HepG2 (cell line): Measurements from ENCODE around the gene ZNF37A. TPM values are rescaled to one million over a fixed set of nuclear protein-coding genes. Genes with fewer than 3 reads are reported as not detected.

Experiments
- ATAC-seq: fragments of 200-7000 bp; cut with Tn5 transposase; 3 replicates; pipeline ENCODE4 v1.9.1; 2020; ENCODE audit warnings: mild to moderate bottlenecking, moderate library complexity
- BruUV-seq: library from RNA; stranded (reverse); fragments of 400-500 nt; replicated peaks from 2 replicates; lab custom pipeline; 2021; lab: Mats Ljungman, UMichigan
- CTCF ChIA-PET: fragments of 300-600 bp; formaldehyde crosslinking; extraction: SDS; loops from one replicate; lab custom pipeline; 2021; ENCODE audit warnings: low total read pairs, inconsistent platforms, low intra/inter-chr PET ratio; lab: Yijun Ruan, JAX
- POLR2A ChIA-PET: fragments of 350-600 bp; sonication (Branson Sonifier 250); formaldehyde crosslinking; loops from one replicate; lab custom pipeline; 2020; ENCODE audit warnings: antibody characterized with exemption, inconsistent platforms; lab: Yijun Ruan, JAX
- DNase-seq: peaks from one replicate; pipeline ENCODE4 v3.0.0-alpha.2; 2015; ENCODE audit warnings: low spot score
- FAIRE-seq: peaks from 3 replicates; lab custom pipeline; 2011; peaks lifted over from hg19 to GRCh38; lab: Jason Lieb, UNC
- H2AFZ ChIP-seq: one replicate; pipeline ENCODE4 v1.6.1; 2011; ENCODE audit warnings: low read length, inconsistent platforms
- H3K27ac ChIP-seq: fragments of 300-600 bp; 3 replicates; pipeline ENCODE4 v1.8.0; 2011; ENCODE audit warnings: mixed run types, mild to moderate bottlenecking, mixed read lengths, low read length, inconsistent platforms; ENCODE audit not compliant: insufficient read depth; ENCODE audit errors: extremely low read length
- H3K27me3 ChIP-seq, 2 experiments: fragments of 200-600 bp in 1 of 2; 2 replicates in 1 of 2; 3 replicates in 1 of 2; pipeline versions ENCODE4 v1.6.0 to v1.8.0; 2011; ENCODE audit warnings: low read length in 2 of 2, mild to moderate bottlenecking in 2 of 2, moderate library complexity in 2 of 2, inconsistent platforms in 1 of 2; ENCODE audit not compliant: insufficient read depth in 2 of 2, control insufficient read depth in 1 of 2
- H3K36me3 ChIP-seq, 2 experiments: fragments of 200-600 bp in 1 of 2; replicated peaks in 1 of 2; 2 replicates in 1 of 2; 3 replicates in 1 of 2; pipeline versions ENCODE4 v1.5.1 to v1.8.0; 2011; ENCODE audit warnings: low read length in 2 of 2, inconsistent platforms in 1 of 2; ENCODE audit not compliant: insufficient read depth in 2 of 2, control insufficient read depth in 1 of 2
- H3K4me1 ChIP-seq: 2 replicates; pipeline ENCODE4 v1.5.1; 2012; ENCODE audit warnings: low read length, inconsistent platforms; ENCODE audit not compliant: insufficient read depth
- H3K4me2 ChIP-seq: 2 replicates; pipeline ENCODE4 v1.6.0; 2011; ENCODE audit warnings: low read depth, low read length, inconsistent platforms
- H3K4me3 ChIP-seq, 3 experiments: fragments of 200-600 bp in 1 of 3; sonication (generic), shearing (Covaris generic) in 1 of 3; replicated peaks in 1 of 3; 2 replicates each; pipeline ENCODE4 v1.5.1; 2011 to 2016; ENCODE audit warnings: low read length in 3 of 3, inconsistent platforms in 2 of 3, low read depth in 2 of 3, mild to moderate bottlenecking in 2 of 3, control low read depth in 1 of 3, mixed read lengths in 1 of 3; ENCODE audit not compliant: insufficient read depth in 1 of 3
- H3K79me2 ChIP-seq: one replicate; pipeline ENCODE4 v1.6.1; 2011; ENCODE audit warnings: low read length, inconsistent platforms; ENCODE audit not compliant: insufficient read depth
- H3K9ac ChIP-seq: 2 replicates; pipeline ENCODE4 v1.6.0; 2011; ENCODE audit warnings: mild to moderate bottlenecking, low read depth, low read length, inconsistent platforms; ENCODE audit not compliant: insufficient read depth
- H3K9me3 ChIP-seq: 2 replicates; pipeline ENCODE4 v1.5.1; 2012; ENCODE audit warnings: mild to moderate bottlenecking, low read length
- H4K20me1 ChIP-seq: 2 replicates; pipeline ENCODE4 v1.6.0; 2011; ENCODE audit warnings: inconsistent platforms, mild to moderate bottlenecking, low read length, moderate library complexity; ENCODE audit not compliant: insufficient read depth
- CBFB ChIP-seq: sonication (generic); formaldehyde crosslinking; IDR thresholded peaks from 2 replicates; pipeline ENCODE4 v1.4.0; 2020; ENCODE audit warnings: missing genetic modification reagents
- CBX2 ChIP-seq, 2 experiments: fragments of 200-600 bp in 1 of 2; sonication (generic); formaldehyde crosslinking in 1 of 2; IDR thresholded peaks; 2 replicates each; pipeline versions ENCODE4 v1.7.0 to v1.8.1; 2018 to 2022; ENCODE audit warnings: low read depth in 2 of 2, low read length in 1 of 2, mild to moderate bottlenecking in 1 of 2, missing genetic modification reagents in 1 of 2
- CEBPB ChIP-seq: IDR thresholded peaks from 2 replicates; pipeline ENCODE4 v1.6.1; 2011; ENCODE audit warnings: low read depth, low read length, improper control_type of control experiment, borderline replicate concordance
- HOXA3 ChIP-seq: sonication (generic); formaldehyde crosslinking; IDR thresholded peaks from 2 replicates; pipeline ENCODE4 v1.5.0; 2020; ENCODE audit warnings: missing genetic modification reagents
- HOXA5 ChIP-seq: sonication (generic); formaldehyde crosslinking; IDR thresholded peaks from 2 replicates; pipeline ENCODE4 v1.4.0; 2020; ENCODE audit warnings: missing genetic modification reagents
- MTF2 ChIP-seq: sonication (generic); formaldehyde crosslinking; IDR thresholded peaks from 2 replicates; pipeline ENCODE4 v1.5.0; 2020; ENCODE audit warnings: missing genetic modification reagents, borderline replicate concordance
- ZNF33B ChIP-seq: sonication (generic); formaldehyde crosslinking; IDR thresholded peaks from 2 replicates; pipeline ENCODE4 v1.5.1; 2020; ENCODE audit warnings: mild to moderate bottlenecking, missing genetic modification reagents
- ZNF362 ChIP-seq: sonication (generic); formaldehyde crosslinking; IDR thresholded peaks from 2 replicates; pipeline ENCODE4 v1.4.0; 2020; ENCODE audit warnings: missing genetic modification reagents, mild to moderate bottlenecking, borderline replicate concordance
- ZNF713 ChIP-seq: sonication (generic); formaldehyde crosslinking; IDR thresholded peaks from 2 replicates; pipeline ENCODE4 v1.4.0; 2020; ENCODE audit warnings: mild to moderate bottlenecking, missing genetic modification reagents
- WGBS: methylation state at CpG from one replicate; pipeline ENCODE4 v1.1.6; 2017; ENCODE audit warnings: low lambda C conversion rate; 5-methylcytosine and 5-hydroxymethylcytosine counted together
- in situ Hi-C: cut with HindIII; loops from 2 replicates; pipeline ENCODE4 v1.10.0; 2017; ENCODE audit warnings: low pct_unique_long_range_greater_than_20kb; ENCODE audit not compliant: extremely low pct_ligation_motif_present
- intact Hi-C: fragments of 100-400 bp; cut with micrococcal nuclease; formaldehyde crosslinking; loops from one replicate; pipeline ENCODE4 v1.10.0; 2022; ENCODE audit not compliant: unreplicated experiment
- polyA plus RNA-seq, 8 experiments: library from polyadenylated mRNA; depleted of rRNA in 3 of 8; stranded (reverse) in 7 of 8; unstranded in 1 of 8; fragments of >200 nt; fragmentation: Illumina TruSeq in 4 of 8; extraction: Trizol in 4 of 8; gene quantifications; 2 replicates each; pipeline versions ENCODE4 v1.2.1 to v1.2.3, GENCODE V29; 2011 to 2016; ENCODE audit warnings: low read depth in 4 of 8, missing spikeins in 1 of 8, mixed read lengths in 1 of 8; ENCODE audit not compliant: insufficient read depth in 1 of 8
- total RNA-seq, 5 experiments: library from RNA; depleted of rRNA; stranded (reverse); fragments of >200 nt; fragmentation: Illumina TruSeq; extraction: Trizol; gene quantifications; 2 replicates each; pipeline ENCODE4 v1.2.3, GENCODE V29; 2016; ENCODE audit warnings: low read depth in 1 of 5
- TF ChIP-seq, protein P1 (sequence below): fragments of 450-650 bp; IDR thresholded peaks from 2 replicates; pipeline ENCODE4 v1.6.1; 2016
- TF ChIP-seq, protein P2 (sequence below): sonication (generic); formaldehyde crosslinking; IDR thresholded peaks from 2 replicates; pipeline ENCODE4 v1.5.1; 2020; ENCODE audit warnings: missing genetic modification reagents, mild to moderate bottlenecking, borderline replicate concordance
- TF ChIP-seq, protein P3 (sequence below): sonication (generic); formaldehyde crosslinking; IDR thresholded peaks from 2 replicates; pipeline ENCODE4 v1.4.0; 2020; ENCODE audit warnings: missing genetic modification reagents

Gene ZNF37A
- total and polyA plus RNA-seq, 2 of the 13 experiments (the other 11 are each of a cell fraction or from before 2014, with no cell fraction given): 8.0 to 12.6 TPM

DNA sequence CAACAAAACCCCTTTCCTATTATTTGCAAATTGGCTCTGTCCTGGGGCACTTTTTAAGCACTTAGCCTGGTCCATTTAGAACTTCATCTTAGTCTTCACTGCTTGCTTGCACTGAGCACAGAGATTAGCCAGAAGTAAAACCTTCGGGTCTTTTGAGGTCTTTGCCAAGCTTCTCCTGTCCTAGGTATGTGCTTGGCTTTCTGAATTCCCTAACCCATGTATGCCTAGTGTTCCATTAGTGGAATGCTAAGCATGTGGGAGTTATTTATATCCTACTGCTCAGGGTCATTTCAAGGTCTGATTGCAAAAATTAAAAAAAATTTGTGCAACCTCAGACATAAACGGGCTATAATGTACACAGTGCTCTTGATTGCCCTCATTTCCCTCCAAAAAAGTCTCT is 18.0 kb downstream of the ZNF37A start:
- WGBS: 93% methylated on average over 2 of the region's 2 CpGs
- no peak for FAIRE-seq

DNA sequence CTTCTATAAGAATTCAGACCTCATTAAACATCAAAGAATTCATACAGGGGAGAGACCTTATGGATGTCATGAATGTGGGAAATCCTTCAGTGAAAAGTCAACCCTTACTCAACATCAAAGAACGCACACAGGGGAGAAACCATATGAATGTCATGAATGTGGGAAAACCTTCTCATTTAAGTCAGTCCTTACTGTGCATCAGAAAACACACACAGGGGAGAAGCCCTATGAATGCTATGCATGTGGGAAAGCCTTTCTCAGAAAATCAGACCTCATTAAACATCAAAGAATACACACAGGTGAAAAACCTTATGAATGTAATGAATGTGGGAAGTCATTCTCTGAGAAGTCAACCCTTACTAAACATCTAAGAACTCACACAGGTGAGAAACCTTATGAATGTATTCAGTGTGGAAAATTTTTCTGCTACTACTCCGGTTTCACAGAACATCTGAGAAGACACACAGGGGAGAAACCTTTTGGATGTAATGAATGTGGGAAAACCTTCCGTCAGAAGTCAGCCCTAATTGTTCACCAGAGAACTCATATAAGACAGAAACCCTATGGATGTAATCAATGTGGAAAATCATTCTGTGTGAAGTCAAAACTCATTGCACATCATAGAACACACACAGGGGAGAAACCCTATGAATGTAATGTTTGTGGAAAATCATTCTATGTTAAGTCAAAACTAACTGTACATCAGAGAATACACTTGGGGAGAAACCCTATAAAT is 24.1 kb downstream of the ZNF37A start:
- Histone ChIP-seq H3K36me3 (peaks cover 13 to 50% of the 10 kb centered on the region in 2 experiments), H3K79me2 (no peaks in the 10 kb centered on the region), H3K27me3 (no peaks in the 10 kb centered on the region), H3K4me3 (no peak overlapping the region), H3K4me1 (no peaks in the 10 kb centered on the region), H4K20me1 (no peaks in the 10 kb centered on the region), H3K9me3 (peaks cover 67% of the 10 kb centered on the region), H3K4me2 (no peak overlapping the region), H3K9ac (no peak overlapping the region), H3K27ac (no peak overlapping the region), H2AFZ (no peak overlapping the region)
- in situ Hi-C loops (no loop called here), intact Hi-C loops (no loop called here)
- POLR2A ChIA-PET: no interaction called here
- ATAC-seq: no peak
- BruUV-seq: no TSS peak
- 100% methylated on average over 3 of the region's 3 CpGs for WGBS
- DNase-seq: no peak
- CTCF ChIA-PET: no interaction called here
- FAIRE-seq: no peak
- TF ChIP-seq HOXA3 (CRISPR knock-in tag) (no peak), ZNF33B (CRISPR knock-in tag) (no peak), CBX2 (IDR thresholded peaks at IDR 0.05; ENCODE audit: low read depth, low read length) (no peak), CBX2 (CRISPR knock-in tag; IDR thresholded peaks at IDR 0.05; ENCODE audit: low read depth) (no peak), CBFB (no peak), HOXA5 (no peak), MTF2 (CRISPR knock-in tag) (no peak), ZNF713 (no peak)
- TF ChIP-seq, protein P1, sequence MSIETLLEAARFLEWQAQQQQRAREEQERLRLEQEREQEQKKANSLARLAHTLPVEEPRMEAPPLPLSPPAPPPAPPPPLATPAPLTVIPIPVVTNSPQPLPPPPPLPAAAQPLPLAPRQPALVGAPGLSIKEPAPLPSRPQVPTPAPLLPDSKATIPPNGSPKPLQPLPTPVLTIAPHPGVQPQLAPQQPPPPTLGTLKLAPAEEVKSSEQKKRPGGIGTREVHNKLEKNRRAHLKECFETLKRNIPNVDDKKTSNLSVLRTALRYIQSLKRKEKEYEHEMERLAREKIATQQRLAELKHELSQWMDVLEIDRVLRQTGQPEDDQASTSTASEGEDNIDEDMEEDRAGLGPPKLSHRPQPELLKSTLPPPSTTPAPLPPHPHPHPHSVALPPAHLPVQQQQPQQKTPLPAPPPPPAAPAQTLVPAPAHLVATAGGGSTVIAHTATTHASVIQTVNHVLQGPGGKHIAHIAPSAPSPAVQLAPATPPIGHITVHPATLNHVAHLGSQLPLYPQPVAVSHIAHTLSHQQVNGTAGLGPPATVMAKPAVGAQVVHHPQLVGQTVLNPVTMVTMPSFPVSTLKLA: no peak
- TF ChIP-seq, protein P2, sequence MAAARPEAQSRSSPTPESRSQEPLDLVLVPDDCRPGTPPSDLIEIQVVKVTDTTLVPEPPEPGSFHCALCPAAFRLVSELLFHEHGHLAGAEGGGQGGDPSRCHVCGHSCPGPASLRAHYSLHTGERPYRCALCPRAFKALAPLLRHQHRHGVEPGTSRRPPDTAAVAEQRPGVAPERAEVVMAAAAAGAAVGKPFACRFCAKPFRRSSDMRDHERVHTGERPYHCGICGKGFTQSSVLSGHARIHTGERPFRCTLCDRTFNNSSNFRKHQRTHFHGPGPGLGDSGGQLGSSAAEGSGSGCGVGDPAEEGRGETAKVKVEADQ: no peak
- TF ChIP-seq, protein P3, sequence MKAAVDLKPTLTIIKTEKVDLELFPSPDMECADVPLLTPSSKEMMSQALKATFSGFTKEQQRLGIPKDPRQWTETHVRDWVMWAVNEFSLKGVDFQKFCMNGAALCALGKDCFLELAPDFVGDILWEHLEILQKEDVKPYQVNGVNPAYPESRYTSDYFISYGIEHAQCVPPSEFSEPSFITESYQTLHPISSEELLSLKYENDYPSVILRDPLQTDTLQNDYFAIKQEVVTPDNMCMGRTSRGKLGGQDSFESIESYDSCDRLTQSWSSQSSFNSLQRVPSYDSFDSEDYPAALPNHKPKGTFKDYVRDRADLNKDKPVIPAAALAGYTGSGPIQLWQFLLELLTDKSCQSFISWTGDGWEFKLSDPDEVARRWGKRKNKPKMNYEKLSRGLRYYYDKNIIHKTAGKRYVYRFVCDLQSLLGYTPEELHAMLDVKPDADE: no peak

More for the DNA sequence above, 18.0 kb downstream of the ZNF37A start:
- no peak overlapping the region for H2AFZ ChIP-seq
- peaks cover 9 to 31% of the 10 kb centered on the region in 2 experiments for H3K36me3 ChIP-seq
- no peaks in the 10 kb centered on the region for H3K27me3 ChIP-seq
- TF ChIP-seq ZNF362 (no peak), CEBPB (0 out of 2 replicates have a peak, but pooled peaks have one; percentile 7)
- H3K4me3 ChIP-seq: no peak overlapping the region
- in situ Hi-C loops: no loop called here
- POLR2A ChIA-PET: no interaction called here
- intact Hi-C loops: no loop called here
- no TSS peak for BruUV-seq
- H3K4me1 ChIP-seq: no peaks in the 10 kb centered on the region
- CTCF ChIA-PET: no interaction called here
- ATAC-seq: no peak; the same call in 2 of the 3 replicates
- peaks cover 10% of the 10 kb centered on the region for H3K9me3 ChIP-seq
- no peaks in the 10 kb centered on the region for H3K79me2 ChIP-seq
- H4K20me1 ChIP-seq: no peaks in the 10 kb centered on the region
- H3K4me2 ChIP-seq: no peak overlapping the region
- H3K9ac ChIP-seq: no peak overlapping the region
- no peak overlapping the region for H3K27ac ChIP-seq
- DNase-seq: peak; percentile 21
